HG02943 (cell line): ENCODE data around the gene FMC1.
A peak's percentile ranks its signal among the peaks of the same experiment; 100 is the strongest.
"Not testable (repeated sequence)": the region's sequence is repeated elsewhere in the genome, so short reads cannot be mapped to it uniquely, and the experiment has no call there.

ENCODE experiments used
- ATAC-seq: cut with Tn5 transposase; IDR thresholded peaks from one replicate; pipeline ENCODE4 v1.9.1; 2021; ENCODE audit warnings: mild to moderate bottlenecking, low read depth, moderate library complexity; ENCODE audit not compliant: unreplicated experiment

FMC1 gene

DNA sequence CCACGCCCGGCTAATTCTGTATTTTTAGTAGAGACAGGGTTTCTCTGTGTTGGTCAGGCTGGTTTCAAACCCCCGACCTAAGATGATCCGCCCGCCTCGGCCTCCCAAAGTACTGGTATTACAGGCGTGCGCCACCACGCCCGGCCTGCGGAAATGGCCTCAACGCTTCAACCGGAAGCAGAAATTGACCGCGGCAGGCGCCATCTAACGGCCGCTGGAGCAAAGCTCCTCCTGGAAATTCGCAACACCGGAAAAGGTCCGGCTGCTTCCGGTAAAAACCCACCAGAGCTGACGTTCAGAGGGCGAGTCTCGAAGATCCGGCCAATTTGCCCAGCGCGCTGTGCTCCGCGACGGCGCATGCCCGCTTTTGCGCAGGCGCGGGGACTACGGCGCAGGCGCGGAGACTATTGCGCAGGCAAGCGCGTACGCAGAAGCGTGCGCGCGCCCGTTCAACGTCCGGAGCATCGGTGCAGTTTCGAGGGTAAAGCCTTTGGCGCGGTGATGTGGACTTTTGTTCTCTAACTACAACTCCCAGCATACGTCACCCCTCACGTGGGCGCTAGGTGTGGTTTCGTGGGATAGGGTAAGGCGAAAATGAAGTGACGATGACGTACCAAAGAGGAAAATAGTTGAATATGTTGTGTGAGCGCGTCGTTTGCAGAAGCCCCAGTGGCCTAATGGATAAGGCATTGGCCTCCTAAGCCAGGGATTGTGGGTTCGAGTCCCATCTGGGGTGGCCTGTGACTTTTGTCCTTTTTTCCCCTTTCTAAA is 915 bp upstream of the FMC1 start:
- ATAC-seq, result peak; percentile 87

DNA sequence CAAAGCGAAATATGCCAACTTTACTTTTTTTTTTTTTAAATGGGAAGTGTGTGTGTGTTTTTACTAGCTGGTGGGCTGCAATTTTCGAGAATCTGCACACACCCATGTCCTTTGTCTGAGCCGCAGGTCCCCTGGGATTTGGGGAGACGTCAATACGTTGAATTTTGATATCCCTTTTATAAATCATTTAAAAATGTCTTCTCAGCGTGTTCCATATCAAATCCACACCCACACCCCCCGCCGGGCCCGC is 404 bp upstream of the FMC1 start:
- no peak for ATAC-seq

DNA sequence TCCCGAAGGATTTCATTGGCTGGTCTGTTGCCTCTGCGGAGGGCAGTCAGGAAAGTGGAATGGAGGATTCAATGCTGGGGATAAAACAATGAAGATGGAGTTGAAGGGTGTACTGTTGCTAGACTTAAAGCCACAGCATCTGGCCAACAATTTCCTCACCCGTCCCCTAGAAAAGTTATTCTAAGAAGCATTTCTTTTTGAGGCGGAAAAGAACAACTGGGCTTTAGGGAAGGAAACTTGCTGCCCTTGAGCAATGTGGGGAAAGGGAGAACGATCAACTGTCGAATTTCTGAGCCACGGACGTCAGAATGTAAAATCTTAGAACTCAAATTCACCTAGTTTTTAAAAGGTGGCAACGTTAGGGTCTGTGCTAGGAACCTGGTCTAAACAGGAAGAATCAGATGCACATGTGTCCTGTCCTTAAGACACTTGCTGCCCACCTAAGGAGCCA is 664 bp downstream of the FMC1 start:
- ATAC-seq, result no peak

DNA sequence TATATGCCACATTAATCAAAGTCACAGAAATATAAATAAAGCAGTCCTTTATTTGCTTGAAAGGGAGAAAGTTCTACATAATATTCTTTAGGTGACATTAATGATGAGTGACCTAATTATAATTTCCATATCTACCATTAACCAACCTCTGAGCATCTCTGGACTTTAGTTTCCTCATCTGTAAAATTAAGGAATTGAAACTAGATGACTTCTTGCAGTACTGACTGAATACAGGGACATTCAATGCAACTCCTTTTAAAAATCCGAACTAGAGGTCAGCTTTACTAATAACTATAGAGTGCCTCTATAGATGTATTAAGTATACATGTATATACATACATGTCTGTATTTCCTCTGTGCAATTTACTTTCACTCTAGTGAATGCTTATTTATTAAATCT is 3.9 kb downstream of the FMC1 start:
- no peak for ATAC-seq

DNA sequence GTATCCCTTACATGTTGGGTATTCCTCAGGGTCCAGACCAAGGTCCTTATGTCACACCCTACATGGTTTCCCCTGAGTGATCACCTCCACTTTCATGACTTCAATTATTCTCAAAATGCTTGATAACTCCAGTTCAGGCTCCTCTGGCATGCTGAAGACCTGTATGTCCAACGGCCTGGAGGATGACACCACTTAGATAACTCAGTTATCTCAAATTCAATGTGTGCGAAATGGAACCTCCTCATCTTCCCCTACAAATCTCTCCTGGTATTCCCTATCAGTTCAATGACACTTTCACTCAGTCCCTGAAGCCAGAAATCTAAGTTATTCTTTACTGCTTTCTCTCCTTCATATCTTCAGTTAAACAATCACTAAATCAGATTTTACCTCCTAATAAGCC is 9.9 kb downstream of the FMC1 start:
- ATAC-seq, result no peak

DNA sequence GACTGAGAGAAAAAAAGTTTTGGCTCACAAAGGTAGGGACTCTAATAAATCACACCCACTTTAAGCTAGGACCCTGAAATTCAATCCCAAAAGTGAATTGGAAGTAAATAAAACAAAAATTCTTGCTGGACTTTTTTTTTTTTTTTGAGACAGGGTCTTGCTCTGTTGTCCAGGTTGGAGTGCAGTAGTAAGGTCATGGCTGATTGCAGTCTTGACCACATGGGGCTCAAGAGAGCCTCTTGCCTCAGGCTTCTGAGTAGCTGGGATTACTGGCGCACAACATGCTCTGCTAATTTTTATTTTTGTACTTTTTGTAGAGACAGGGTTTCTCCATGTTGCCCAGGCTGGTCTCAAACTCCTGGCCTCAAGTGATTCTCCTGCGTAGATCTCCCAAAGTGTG is 13.6 kb downstream of the FMC1 start:
- ATAC-seq, result no peak

DNA sequence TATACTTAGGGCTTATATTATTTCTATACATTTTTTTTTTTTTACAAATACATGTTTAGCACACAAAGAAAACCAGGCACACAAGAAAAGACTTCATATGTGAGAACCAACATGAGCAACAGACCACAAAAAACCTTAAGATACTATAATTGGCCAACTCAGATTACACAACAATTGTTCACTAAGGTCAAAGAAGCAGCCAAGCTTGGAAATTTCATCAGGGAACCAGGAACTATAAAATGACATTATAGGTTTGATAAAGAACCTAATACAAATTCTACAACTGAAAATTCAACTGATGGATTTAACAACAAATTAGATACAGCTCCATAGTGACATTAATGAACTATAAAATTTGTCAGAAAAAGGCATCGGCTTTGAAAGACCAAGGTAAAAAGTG is 14.2 kb downstream of the FMC1 start:
- no peak for ATAC-seq

DNA sequence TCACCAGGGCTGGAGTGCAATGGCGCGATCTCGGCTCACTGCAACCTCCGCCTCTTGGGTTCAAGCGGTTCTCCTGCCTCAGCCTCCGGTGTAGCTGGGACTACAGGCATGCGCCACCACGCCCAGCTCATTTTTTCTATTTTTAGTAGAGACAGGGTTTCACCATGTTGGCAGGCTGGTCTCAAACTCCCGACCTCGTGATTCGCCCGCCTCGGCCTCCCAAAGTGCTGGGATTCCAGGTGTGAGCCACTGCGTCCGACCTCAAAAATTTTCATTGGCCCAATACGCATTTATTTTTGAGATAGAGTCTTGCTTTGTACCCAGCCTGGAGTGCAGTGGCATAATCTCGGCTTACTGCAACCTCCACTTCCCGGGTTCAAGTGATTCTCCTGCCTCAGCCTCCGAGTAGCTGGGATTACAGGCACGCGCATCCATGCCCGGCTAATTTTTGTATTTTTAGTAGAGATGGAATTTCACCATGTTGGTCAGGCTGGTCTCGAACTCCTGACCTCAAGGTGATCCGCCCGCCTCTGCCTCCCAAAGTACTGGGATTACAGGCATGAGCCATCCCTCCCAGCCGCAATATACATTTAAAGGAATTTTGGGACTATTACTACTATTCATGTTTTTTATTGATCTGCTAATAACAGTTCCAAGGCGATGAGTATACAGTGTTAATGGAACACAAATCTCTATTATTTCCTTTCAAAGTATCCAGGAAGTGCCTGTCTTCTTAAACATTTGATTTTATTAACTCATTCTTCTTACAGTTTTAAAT is 16.8 kb downstream of the FMC1 start:
- not testable (repeated sequence) for ATAC-seq

DNA sequence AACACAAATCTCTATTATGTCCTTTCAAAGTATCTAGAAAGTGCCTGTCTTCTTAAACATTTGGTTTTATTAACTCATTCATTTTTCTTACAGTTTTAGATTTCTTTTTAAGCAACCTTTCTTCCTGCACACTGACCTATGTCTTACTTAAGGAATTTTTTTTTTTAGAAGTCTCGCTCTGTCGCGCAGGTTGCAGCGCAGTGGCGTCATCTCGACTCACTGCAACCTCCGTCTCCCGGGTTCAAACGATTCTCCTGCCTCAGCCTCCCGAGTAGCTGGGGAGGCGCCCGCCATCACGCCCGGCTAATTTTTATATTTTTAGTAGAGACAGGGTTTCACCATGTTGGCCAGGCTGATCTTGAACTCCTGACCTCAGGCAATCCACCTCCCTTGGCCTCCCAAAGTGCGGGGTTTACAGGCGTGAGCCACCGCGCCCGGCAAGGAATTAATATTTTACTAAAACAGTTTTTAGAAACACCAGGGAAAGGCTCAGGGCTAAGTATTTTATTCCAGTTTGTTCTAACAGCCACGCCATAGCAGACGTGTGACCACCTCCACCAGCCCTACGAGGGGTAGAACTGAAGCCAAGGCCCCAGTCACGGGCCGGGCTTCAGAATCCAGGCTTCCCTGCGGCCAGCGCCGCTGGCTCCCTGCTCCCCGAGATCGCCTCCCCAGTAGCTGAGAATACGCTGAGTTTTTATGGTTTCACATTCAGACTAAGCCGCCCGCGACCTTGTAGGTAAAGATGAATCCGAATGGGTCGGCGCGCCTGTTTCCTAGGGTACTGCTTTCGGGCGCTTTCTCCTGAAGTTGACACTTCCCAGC is 17.6 kb downstream of the FMC1 start:
- ATAC-seq, result peak; percentile 26

DNA sequence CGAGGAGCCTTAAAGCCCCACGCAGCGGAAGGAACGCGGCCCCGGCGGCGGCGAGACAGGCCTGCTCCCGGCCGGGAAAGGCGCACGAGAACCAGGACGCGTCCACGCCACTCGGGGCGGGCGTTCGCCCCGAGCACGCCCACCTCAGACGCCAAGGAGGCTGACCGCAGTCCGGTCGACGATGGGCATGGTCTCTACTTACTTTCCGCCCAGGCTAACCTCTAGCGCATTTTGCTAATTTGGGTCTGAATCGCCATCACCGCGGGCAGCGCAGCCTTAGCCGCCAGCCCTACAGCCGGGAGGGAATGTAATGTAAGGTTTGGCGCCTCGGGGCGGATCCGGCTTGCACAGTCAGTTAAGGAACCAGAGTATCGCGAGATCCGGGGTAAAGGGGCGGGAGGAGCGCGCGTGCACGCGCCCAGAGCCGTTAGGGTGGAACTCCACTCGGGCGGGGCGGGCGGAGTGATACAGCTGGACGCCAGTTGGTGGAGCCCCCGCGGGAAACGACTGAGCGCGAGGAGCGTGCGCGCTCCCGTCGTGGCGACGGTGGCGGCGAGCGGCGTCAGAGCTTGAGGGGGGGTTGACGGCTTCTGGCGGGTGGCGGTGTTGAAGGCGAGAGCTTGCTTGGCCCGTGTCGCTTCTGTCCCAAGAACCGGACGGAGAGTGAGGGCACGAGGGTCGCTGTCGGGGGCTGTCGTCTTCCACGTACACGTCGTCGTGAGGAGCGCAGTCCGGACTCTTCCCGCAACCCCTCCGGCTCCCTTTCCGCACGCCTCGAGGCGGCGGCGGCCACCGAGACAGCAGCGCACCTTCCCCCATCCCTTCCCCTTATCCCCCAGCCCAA is 18.5 kb downstream of the FMC1 start, which contains the start of gene LUC7L2:
Gene LUC7L2, plus strand, starts transcription at position 529 of the 844 bp plus-strand sequence. CDS start 368 bp downstream, outside the sequence.
- peak; percentile 74 for ATAC-seq

DNA sequence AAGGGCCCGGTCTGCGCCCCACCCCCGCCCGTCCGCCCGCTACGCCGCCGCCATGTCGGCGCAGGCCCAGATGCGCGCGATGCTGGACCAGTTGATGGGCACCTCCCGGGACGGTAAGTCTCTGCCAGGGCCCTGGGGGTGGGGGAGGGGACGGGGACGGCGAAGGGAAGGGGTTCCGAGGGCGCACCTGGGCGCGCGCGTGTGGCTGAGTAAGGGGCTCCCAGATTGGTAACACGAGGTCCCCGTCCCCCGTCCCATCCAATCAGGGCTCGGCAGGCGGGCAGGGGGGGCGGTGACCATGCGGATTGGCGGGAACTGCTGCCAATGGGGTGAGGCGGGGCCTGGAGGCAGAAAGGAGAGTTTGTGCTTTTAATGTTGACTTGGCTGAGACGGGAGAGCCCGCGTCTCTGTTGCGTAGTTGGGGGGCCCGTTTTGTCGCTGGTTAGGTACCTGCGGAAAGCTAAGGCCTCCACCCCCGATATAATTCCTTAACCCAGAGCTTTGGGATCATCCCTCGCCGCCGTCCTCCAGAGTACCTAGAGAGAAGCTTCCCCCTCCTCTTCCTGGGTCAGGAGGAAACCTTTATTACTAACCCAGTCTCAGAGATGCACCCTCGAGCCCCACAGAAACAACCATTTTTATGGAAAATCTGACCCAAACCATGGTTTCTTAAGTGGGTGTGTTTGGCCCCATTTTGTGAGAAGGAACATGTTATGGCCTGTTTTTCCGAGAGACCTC is 19.2 kb downstream of the FMC1 start:
- peak; percentile 67 for ATAC-seq

DNA sequence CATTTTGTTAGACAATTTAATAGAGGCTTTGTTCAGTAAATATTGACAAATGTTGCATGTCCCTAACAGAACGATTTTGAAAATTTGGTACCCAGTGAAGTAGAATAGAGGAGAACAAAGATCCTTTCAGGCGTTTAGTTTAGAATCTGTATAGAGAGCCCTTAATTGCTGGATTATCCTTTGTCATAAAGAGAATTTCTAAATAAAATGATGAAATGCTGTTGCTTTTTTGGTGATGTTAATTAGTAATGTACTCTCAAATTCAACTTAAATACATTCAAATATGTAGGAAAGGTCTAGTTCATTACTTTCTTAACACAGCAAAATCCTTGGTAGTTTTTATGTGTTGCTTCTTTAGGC is 19.8 kb downstream of the FMC1 start:
- ATAC-seq, result no peak

DNA sequence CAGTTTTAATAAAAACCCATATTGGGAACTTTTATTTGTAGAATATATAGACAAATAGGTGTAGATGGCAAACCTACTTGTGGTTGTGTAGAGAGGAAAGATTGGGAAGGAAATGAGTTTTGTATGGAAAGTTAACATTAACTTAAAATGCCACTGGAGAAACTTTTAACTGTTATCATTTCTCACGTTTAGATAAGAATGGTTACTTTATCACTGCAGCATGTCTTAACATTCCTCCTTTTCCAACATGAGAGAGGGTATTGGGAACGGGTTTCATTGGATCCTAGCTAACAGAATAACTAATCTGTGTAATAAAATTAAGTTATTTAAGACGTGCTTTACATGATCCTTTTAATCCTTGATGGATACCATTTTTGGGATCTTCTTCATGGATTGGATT is 20.4 kb downstream of the FMC1 start:
- ATAC-seq, result no peak

DNA sequence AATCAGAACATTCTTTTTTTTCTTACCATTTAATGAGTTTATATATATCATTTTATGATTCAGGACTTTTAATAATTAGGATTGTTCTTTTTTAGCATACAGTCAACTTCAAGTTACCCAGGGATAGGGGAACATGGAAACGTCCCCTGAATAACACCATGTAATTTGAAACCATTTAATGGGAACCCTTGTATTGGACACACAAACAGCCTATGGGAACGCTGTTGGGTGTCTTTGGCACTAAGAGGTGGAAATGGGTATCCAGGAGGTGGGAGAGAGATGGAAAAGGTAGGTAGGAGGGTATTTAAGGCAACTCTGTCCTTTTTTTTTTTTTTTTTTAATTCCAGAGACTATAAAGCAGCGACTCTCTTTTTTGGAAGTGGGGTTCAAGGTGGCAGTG is 21.2 kb downstream of the FMC1 start:
- ATAC-seq, result no peak

DNA sequence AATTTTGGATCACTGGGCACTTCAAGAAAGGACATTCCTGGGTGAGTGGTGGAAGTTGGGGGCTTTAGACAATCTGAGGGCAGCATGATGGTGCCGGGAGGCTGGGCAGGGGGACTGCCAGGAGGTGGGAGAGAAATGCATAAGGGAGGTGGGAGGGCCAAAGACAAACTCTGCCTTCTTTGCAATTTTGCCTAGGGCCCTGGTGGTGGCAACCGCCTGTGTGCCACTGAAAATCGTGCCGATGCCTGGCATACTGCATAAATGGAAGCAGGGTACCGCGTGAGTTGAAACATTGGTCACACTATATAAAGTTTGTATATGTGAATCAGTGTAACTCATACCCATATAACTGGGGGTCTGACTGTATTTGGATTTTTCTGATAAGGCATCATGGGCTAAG is 21.8 kb downstream of the FMC1 start:
- ATAC-seq, result no peak

DNA sequence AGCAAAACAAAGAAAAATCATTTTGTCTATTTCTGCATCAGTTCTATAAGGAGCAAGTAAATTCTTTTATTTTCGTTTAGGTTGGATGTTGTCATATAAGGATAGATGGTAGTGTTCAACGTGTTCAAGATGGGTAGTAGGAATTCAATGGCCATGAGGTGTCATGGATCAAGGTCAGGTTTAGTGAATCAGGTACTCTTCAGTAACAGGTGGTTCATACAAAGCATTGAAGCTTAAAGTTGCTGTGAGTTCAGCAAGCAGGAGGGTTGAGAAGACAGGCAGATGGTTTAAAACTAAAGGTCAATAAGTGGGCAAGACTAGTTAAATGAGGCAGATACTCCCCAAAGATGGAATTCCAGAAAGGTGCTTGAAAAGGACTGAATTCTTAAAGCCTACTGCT is 24.2 kb downstream of the FMC1 start:
- ATAC-seq, result no peak

DNA sequence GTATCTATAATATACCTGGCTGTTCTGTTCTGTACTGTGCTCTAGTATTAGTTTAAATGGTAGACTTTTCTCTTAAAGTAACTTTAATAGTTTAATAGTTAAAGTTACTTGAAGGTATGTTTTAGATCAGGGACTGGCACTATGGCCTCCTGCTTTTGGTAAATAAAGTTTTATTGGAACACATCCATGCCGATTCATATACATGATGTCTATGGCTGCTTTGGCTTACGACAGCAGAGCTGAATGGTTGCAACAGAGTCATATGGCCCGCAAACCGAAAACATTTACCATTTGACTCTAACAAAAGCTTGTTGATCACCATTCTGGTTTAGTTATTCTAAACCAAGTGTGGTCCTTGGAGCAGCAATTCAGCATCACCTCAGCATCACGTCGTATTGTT is 25.3 kb downstream of the FMC1 start:
- ATAC-seq, result no peak

DNA sequence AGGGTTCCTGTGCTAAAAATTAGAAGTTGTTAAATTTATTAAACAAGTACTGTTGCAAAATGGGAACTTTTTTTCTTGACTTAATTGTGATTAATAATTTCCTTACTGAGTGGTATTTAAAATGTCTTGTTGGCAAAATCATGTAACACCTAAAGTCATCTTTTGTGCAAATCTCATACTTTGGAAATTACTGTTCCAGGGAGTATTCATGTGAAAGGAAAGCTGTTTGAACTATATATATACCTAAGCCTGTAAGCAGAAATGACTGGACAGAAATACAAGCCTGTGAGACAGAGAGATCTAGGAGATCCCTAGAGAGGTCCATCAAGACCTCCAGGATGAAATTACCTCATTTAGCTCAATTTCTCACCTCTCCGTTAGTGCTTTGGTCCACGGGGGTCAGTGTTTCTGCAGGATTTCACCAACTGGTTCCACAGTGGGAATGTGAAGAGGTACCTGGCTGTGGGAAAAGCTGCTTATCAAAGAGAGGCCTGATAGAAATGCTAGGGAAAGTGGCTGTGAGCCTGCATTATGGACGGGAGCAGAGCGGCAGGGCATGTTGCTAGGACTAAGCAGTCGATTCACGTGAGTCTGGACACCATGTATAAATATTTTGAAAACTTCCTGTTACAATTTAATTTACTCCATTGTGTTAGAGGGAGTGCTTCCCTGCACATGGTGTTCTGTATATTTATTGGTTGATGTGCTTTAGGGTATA is 26.5 kb downstream of the FMC1 start:
- ATAC-seq, result no peak

DNA sequence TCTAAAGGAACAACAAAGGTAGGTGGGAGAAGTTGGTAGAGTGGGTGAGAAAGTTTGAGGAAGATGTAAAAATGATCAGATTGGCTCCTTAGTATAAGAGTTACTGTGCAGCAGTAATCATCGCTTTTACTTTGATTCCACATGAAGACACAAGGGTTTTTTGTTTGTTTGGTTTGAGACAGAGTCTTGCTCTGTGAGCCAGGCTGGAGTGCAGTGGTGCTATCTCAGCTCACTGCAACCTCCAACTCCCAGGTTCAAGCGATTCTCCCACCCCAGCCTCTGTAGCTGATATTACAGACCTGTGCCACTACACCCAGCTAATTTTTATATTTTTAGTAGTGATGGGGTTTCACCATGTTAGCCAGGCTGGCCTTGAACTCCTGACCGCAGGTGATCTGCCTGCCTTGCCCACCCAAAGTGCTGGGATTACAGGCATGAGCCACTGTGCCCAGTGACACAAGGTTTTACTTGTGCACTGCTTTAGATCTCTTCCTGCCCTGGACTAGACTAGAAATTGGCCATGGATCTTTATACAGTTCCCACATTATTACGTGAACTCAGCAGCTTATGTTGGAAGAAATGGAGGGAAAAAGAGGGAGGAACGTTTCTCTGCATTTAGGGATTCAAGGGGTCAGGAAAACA is 29.3 kb downstream of the FMC1 start:
- no peak for ATAC-seq
